ENCODE results near the gene RIBC2.

The RIBC2 gene

DNA sequence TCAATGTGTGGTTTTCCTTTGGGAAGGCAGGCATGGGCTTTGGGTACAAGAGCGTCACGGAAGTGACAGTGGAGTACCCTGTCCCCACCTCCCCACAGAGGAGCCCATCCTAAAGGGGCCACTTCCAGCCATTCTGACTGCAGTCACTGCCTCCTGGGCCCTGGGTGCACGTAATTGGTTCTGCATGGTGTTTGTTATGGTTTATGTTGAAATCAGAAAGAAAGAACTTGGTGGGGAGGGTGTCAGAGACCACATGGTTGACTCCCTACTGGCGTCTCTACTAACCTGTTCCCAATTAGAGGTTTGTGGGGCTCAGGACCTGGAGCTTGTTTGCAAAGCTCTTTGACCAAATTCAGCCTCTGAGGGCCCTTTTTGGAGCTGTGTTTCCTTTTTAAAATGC is 40.8 kb downstream of the RIBC2 start:
- no peak for DNase-seq (ENCODE audit: low read depth)
- TF ChIP-seq, protein P1, sequence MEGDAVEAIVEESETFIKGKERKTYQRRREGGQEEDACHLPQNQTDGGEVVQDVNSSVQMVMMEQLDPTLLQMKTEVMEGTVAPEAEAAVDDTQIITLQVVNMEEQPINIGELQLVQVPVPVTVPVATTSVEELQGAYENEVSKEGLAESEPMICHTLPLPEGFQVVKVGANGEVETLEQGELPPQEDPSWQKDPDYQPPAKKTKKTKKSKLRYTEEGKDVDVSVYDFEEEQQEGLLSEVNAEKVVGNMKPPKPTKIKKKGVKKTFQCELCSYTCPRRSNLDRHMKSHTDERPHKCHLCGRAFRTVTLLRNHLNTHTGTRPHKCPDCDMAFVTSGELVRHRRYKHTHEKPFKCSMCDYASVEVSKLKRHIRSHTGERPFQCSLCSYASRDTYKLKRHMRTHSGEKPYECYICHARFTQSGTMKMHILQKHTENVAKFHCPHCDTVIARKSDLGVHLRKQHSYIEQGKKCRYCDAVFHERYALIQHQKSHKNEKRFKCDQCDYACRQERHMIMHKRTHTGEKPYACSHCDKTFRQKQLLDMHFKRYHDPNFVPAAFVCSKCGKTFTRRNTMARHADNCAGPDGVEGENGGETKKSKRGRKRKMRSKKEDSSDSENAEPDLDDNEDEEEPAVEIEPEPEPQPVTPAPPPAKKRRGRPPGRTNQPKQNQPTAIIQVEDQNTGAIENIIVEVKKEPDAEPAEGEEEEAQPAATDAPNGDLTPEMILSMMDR (IDR thresholded peaks at IDR 0.05; ENCODE audit: insufficient read depth, low read depth, low read length, missing control alignments) = no peak
- no peak overlapping the region for H3K4me3 ChIP-seq (ENCODE audit: low read length)

DNA sequence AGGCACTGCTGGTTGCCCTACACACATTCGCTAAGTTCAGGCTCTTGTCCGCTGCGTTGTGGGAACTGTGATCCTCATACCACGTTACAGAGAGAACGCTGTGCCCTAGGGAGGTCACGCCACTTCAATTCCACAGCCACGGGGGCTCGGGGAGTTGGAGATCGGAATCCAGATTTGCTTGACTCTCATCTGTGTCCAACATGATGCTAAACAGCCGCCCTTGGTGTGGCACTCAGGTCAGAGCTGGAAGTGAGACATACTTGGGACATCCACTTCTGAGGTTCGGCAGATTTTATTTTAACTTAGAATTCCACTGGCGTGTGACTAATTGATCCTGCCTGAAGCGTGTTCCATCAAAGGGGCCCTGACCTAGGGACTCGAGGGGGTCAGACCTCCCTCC is 41.7 kb downstream of the RIBC2 start:
- H3K4me3 ChIP-seq (ENCODE audit: low read length) = no peak overlapping the region

DNA sequence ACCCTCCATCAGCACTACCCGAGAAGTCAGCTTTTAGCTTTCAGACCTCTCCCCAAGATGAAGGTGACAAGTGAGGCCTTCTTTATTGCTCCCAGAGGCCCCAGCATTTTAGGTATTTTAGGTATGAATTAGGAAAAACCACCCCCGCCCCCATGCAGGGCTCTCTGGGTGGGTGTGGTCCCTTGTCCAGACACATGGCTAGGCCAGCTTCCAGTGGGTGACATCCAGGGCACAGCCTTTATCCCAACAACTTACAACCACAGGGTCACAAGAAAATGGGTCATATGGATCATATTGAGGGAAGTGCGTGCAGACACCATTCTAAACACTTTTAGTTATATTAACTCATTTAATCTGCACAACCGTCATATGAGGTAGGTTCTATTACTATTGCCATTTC is 42.1 kb downstream of the RIBC2 start:
- no peak for DNase-seq (ENCODE audit: low read depth)
- TF ChIP-seq, protein P1 (IDR thresholded peaks at IDR 0.05; ENCODE audit: insufficient read depth, low read depth, low read length, missing control alignments) = no peak
- no peak overlapping the region for H3K4me3 ChIP-seq (ENCODE audit: low read length)

More for the DNA sequence above, 41.7 kb downstream of the RIBC2 start:
- TF ChIP-seq, protein P1 (IDR thresholded peaks at IDR 0.05; ENCODE audit: insufficient read depth, low read depth, low read length, missing control alignments) = no peak
- no peak for DNase-seq (ENCODE audit: low read depth)

DNA sequence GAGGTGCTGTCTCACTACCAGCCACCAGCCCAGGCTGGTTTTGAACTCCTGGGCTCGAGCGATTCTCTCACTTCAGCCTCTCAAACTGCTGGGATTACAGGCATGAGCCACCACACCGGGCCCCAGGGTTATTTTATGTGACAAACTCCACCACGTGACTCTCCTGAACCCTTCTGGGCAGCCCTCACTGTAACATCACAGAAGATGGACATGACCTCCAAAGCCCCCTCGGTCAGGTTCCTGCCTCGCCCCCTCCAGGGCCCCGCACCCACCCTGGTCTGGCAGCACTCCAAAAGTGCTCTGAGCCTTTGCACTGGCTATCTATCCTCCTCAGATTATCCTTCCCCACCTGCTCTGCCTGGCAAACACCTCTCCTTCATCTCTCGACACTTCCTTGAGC is 43.3 kb downstream of the RIBC2 start:
- DNase-seq (ENCODE audit: low read depth) = no peak

DNA sequence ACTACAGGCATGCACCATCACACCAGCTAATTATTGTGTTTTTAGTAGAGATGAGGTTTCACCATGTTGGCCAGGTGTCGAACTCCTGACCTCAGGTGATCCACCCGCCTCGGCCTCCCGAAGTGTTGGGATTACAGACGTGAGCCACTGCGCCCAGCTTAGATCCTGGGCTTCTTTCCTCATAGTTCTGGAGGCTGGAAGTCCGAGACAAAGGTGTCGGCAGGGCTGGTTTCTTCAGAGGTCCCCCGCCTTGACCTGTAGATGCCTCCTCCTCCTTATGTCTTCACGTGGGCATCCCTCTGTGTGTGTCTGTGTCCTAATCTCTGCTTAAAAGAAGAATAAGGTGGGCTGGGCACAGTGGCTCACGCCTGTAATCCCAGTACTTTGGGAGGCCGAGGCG is 45.0 kb downstream of the RIBC2 start:
- DNase-seq (ENCODE audit: low read depth) = no peak
- H3K4me3 ChIP-seq (ENCODE audit: low read length) = no peak overlapping the region
- TF ChIP-seq, protein P1 (IDR thresholded peaks at IDR 0.05; ENCODE audit: insufficient read depth, low read depth, low read length, missing control alignments) = no peak

More for the DNA sequence above, 43.3 kb downstream of the RIBC2 start:
- TF ChIP-seq, protein P1 (IDR thresholded peaks at IDR 0.05; ENCODE audit: insufficient read depth, low read depth, low read length, missing control alignments) = no peak
- H3K4me3 ChIP-seq (ENCODE audit: low read length) = no peak overlapping the region

DNA sequence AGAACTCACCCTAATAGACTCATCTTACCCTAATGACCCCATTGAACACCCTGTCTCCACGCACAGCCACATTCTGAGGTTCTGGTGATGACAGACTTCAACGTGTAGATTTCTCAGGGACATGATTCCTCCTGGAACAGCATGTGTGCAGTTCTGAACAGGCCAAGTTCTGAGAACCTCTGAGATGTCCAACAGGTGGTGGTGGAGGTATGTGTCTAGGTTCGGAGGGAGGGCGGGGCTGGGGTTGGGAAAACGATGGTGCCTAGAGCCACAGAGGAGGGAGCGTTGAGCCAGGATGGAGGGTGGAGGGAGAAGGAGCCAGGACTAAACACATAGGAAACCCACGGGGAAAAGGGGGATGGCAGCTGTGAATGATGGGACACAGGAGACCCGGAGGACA is 45.7 kb downstream of the RIBC2 start:
- H3K4me3 ChIP-seq (ENCODE audit: low read length) = no peak overlapping the region
- TF ChIP-seq, protein P1 (IDR thresholded peaks at IDR 0.05; ENCODE audit: insufficient read depth, low read depth, low read length, missing control alignments) = no peak
- DNase-seq (ENCODE audit: low read depth) = no peak

DNA sequence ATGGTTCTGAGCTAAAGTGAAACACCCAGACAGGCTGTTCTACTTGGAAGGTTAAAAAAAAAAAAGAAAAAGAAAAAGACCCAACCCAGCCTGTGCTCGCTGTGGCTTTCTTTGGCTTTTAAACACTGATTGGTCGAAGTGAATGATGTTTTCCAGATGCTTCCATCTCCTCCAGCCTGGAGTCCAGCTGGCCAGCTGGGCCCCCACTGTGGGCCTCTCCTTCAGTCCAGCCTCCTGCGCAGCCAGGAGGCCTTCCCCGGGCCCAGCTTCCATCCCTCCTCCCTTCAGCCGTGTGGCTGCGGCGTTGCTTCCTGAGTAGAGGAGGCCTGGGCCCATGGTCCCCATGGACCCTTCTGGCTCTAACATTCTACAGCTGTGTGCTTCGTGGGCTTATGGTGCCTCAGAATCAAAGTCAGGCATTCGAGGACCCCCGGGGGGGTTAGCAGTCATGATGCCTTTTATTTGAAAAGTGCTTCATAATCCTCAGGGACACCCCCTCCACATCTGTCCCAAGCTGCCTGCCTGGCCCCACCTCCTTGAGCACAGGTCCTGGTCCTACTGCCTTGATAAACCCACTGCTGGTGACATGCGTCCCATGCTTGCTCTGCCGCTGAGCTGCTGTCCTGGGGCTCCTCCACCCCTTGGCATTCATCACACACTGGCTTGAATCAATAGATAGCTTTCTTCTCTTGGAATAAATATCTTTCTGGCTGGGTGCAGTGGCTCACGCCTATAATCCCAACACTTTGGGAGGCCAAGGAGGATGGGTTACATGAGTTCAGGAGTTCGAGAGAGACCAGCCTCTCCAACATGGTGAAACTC is 47.0 kb downstream of the RIBC2 start:
- no peak for DNase-seq (ENCODE audit: low read depth)
- no peak overlapping the region for H3K4me3 ChIP-seq (ENCODE audit: low read length)
- TF ChIP-seq, protein P1 (IDR thresholded peaks at IDR 0.05; ENCODE audit: insufficient read depth, low read depth, low read length, missing control alignments) = no peak

Measured in epithelial cell of esophagus (primary cell).